ENCODE results near the gene PLAAT2.
"Not testable (repeated sequence)": the region's sequence is repeated elsewhere in the genome, so short reads cannot be mapped to it uniquely, and the experiment has no call there.

Gene PLAAT2

GRCh38 chr11:63590024-63590788 is 27.0 kb upstream of the PLAAT2 start:
- no peak for FAIRE-seq
- TF ChIP-seq, protein P1, sequence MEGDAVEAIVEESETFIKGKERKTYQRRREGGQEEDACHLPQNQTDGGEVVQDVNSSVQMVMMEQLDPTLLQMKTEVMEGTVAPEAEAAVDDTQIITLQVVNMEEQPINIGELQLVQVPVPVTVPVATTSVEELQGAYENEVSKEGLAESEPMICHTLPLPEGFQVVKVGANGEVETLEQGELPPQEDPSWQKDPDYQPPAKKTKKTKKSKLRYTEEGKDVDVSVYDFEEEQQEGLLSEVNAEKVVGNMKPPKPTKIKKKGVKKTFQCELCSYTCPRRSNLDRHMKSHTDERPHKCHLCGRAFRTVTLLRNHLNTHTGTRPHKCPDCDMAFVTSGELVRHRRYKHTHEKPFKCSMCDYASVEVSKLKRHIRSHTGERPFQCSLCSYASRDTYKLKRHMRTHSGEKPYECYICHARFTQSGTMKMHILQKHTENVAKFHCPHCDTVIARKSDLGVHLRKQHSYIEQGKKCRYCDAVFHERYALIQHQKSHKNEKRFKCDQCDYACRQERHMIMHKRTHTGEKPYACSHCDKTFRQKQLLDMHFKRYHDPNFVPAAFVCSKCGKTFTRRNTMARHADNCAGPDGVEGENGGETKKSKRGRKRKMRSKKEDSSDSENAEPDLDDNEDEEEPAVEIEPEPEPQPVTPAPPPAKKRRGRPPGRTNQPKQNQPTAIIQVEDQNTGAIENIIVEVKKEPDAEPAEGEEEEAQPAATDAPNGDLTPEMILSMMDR (IDR thresholded peaks at IDR 0.05; ENCODE audit: insufficient read depth, missing control alignments) = no peak
- DNase-seq (ENCODE audit: insufficient read length, low spot score) = no peak

- FAIRE-seq (no peak), DNase-seq (ENCODE audit: insufficient read length, low spot score) (no peak)
Measured at GRCh38 chr11:63589000-63589399, 25.8 kb upstream of the PLAAT2 start.

DNA sequence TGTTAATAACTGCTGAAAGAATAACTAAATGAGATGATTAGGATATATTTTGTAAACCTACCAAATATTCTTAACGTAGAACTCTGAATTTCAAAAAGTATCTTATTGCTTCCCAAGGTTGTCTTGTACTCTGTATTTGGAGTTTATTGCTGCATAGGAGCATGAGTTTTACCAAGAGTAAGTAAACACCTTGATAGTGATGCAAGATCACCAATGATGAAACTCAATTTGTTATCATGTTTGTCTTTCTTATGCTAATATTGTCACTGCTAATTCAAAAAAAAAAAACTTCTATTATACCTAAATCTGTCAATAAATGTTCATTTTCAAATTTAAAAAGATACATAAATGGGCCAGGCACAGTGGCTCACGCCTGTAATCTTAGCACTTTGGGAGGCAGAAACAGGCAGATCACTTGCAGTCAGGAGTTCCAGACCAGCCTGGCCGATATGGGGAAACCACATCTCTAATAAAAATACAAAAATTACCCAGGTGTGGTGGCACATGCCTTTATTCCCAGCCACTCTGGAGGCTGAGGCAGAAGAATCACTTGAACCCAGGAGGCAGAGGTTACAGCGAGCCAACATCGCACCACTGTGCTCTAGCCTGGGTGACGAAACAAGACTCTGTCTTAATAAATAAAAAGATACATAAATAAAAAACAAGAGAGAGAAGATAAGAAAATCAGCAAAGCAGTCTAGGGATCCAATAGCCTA is 23.4 kb upstream of the PLAAT2 start:
- DNase-seq (ENCODE audit: insufficient read length, low spot score) (no peak), FAIRE-seq (no peak)
- TF ChIP-seq, protein P1 (IDR thresholded peaks at IDR 0.05; ENCODE audit: insufficient read depth, missing control alignments) = no peak

More at GRCh38 chr11:63589000-63589399, 25.8 kb upstream of the PLAAT2 start:
- TF ChIP-seq, protein P1 (IDR thresholded peaks at IDR 0.05; ENCODE audit: insufficient read depth, missing control alignments) = no peak

DNA sequence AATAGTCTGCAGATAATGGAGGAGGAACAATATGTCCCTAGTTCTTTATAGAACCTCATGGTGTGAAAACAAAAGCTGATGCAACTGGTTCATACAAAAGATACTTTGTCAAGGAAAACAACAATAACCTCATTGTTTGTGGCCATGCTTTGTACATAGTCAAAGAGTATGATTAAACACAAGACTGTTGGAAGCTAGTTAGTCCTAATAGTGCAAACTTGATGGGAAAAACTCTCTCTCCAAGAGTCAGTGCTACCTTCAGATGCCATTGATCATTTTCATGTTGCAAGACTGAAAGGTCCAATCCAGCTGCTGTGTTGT is 20.1 kb upstream of the PLAAT2 start:
- TF ChIP-seq, protein P1 (IDR thresholded peaks at IDR 0.05; ENCODE audit: insufficient read depth, missing control alignments) = no peak
- FAIRE-seq (no peak), DNase-seq (ENCODE audit: insufficient read length, low spot score) (no peak)

DNA sequence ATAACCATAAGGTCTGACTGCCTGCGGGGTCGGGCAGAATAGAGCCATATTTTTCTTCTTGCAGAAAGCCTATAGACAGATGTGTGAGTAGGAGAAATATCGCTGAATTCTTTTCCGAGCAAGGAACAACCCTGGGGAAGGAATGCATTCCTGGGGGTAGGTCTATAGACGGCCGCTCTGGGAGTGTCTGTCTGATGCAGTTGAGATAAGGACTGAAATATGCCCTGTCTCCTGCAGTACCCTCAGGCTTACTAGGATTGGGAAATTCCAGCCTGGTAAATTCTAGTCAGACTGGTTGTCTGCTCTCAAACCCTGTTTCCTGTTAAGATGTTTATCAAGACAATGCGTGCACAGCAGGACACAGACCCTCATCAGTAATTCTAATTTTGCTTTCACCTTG is 18.0 kb upstream of the PLAAT2 start:
- not testable (repeated sequence) for FAIRE-seq; DNase-seq (ENCODE audit: insufficient read length, low spot score)

DNA sequence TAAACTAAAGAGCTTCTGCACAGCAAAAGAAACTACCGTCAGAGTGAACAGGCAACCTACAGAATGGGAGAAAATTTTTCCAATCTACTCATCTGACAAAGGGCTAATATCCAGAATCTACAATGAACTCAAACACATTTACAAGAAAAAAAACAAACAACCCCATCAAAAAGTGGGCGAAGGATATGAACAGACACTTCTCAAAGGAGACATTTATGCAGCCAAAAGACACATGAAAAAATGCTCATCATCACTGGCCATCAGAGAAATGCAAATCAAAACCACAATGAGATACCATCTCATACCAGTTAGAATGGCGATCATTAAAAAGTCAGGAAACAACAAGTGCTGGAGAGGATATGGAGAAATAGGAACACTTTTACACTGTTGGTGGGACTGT is 15.7 kb upstream of the PLAAT2 start:
- FAIRE-seq = not testable (repeated sequence)

DNA sequence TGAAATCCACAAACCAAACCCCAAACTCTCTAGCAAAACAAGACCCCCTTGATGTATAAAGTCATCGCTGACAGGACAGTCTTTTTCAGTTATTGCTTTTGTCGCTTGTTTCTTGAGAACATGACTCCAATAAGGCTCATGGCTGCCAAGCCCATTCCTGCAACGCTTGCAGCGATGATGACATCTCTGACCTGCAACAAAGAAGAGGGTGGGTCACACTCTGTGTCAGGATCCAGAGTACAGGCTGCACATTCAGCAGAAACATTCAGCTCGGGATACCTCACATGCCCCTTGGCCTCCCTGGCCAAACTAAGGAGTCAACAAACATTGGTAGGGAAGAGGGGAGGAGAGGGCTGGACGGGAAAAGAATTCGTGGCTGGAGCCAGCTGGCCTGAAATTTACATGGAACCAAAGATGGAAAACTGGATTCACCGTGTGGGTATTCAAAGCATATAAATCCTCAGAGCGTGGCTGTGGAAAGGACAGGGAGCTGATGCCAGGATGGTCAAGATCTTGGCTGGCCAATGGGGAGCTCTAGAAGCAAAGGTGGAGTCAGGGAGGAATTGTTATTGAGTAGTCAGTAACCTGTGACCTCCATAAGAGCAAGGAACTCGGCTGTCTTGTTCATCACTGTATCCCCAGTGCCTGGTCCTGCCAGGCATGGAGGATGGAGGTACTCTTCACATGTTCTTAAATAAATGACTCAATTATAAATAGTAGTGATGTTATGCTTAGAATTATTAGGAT is 11.8 kb upstream of the PLAAT2 start:
- FAIRE-seq = no peak
- TF ChIP-seq, protein P1 (IDR thresholded peaks at IDR 0.05; ENCODE audit: insufficient read depth, missing control alignments) = no peak
- no peak for DNase-seq (ENCODE audit: insufficient read length, low spot score)

More for the DNA sequence above, 15.7 kb upstream of the PLAAT2 start:
- DNase-seq (ENCODE audit: insufficient read length, low spot score) = not testable (repeated sequence)

Measured in D721Med (cell line).